GM12872 (cell line): ENCODE data around the gene TMEM82.

Source experiments
- TF ChIP-seq, protein P1 (sequence below): IDR thresholded peaks from 3 replicates; pipeline ENCODE4 v1.5.1; 2011; ENCODE audit warnings: low read depth, mild to moderate bottlenecking, low read length, moderate library complexity; ENCODE audit not compliant: insufficient read depth

TMEM82 gene

DNA sequence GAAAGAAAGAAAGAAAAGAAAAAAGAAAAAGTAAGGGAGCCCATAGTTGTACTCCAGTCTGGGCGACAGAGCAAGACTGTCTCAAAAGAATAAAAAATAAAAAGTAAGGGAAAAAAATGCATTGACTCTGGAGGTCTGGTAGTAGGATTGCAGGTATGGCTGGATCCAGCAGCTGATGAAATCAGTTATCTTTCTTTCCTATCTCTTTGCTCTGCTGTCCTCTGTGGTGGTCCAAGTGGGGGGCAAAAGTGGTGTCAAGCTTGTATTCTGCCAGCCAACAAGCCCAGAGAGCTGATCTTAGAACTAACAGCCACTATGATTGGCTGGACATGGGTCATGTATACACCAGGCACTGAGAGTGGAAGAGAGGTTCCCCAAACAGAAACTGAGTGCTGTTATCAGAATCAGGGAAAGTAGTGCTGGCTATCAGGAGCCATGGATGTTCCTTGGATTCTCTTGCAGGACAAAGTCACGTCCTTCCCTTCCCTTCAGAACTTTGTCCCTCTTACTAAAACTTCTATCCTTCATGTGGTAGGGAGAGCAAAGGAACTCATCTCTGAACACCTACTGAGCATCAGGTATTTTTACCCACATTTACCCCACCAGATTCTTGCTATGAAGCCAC lies 12.8 kb downstream of the TMEM82 start:
- TF ChIP-seq, protein P1, sequence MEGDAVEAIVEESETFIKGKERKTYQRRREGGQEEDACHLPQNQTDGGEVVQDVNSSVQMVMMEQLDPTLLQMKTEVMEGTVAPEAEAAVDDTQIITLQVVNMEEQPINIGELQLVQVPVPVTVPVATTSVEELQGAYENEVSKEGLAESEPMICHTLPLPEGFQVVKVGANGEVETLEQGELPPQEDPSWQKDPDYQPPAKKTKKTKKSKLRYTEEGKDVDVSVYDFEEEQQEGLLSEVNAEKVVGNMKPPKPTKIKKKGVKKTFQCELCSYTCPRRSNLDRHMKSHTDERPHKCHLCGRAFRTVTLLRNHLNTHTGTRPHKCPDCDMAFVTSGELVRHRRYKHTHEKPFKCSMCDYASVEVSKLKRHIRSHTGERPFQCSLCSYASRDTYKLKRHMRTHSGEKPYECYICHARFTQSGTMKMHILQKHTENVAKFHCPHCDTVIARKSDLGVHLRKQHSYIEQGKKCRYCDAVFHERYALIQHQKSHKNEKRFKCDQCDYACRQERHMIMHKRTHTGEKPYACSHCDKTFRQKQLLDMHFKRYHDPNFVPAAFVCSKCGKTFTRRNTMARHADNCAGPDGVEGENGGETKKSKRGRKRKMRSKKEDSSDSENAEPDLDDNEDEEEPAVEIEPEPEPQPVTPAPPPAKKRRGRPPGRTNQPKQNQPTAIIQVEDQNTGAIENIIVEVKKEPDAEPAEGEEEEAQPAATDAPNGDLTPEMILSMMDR = no peak

- TF ChIP-seq, protein P1 = no peak
These were observed 13.3 kb downstream of the TMEM82 start for GRCh38 chr1:15755646-15756040.

DNA sequence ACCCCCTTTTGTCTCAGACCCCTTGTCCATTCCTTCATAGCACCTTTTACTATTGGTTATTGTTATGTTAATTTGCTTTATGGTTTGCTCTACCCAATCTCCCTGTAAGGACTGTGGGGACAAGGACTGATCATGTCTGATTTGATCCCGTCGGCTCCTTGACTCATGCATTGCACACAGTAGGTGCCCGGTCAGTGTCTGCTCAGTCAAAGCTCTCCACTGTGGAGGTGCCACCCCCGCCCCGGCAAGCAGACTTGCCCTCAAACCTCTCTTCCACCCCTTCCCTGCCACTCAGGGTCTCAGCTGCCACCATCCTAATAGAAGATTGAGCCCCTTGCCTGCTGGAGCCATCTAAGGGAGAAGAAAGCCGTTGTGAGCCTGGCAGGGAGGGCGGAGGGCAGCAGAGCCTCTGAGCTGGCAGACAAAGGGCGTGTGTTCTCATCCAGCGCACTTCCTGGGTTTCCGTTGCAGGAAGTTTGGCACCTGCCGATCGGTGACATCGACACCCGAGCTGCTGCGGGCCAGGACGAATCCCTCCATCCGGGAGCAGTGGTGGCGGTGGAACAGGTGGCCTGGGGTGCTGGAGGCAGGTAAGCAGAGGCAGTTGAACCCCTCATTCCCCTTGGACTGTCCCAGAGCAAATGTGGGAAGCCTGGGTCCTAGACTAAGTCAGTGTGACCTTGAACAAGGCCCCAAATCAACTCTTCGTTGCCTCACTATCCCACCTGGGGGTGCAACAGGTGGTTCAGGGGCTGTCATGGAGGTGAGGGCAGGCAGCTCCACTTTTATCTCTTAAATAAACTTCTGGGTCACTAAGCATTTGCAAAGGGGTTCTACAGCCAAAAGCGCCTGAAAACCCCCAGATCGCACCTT lies 14.1 kb downstream of the TMEM82 start:
- TF ChIP-seq, protein P1 = no peak

DNA sequence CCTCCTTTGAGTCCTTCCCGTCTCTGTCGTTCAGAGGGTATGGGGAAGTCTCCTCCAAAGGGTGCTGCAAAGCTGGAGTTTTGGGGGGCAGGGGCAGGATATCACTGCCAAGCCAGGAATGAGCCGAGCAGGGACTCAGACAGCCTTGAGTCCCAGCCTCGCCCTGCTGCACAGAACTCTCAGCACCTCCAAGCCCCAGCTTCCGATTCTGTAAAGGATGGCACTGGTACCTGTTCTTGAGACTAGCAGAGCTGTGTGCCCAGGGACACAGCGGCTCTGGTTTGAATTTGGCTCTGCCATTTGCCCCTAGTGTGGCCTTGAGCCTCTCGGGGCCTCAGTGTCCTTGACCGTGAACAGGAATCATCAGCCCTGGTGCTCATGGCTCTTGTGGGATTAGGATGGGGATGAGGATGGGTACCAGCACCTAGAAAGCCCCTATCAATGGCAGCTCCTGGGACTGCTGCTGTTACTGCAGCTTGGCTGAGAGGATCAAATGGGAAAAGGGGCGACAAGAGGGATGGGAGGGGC lies 14.8 kb downstream of the TMEM82 start:
- TF ChIP-seq, protein P1 = no peak

DNA sequence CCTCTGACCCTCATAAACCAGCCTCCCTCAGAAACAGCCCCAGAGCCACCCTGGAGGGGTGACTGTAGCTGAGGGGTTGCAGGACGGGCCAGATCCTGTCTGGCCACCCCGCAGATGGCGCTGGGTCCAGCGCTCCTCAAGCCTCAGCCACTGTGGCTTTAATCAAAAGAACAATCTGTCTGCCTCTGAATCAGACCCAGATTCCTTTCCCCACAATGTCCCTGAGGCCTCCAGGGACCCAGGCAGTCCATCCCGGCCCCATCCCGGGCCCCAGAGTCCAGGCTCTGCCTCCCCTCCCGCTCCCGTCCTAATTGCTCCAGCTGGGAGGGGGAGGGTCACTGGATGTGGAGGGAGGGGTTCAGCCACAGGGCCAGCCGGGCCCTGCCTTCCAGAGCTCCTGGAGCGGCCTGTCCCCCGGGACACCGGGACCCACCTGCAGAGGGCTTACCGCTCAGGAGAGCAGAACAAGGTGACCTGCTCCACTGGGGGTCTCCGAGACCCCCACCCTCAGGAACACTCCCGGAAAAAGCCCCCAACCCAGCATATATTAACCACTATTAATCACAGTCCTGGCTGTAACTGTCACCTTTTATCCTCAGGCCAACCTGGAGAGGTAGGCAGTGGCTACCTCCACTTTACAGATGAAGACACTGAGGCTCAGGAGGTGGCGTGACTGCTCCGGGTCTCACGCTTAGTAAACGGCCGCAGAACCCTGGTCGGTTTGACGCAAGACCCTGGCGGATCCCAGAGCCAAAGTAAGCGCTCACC lies 15.5 kb downstream of the TMEM82 start:
- TF ChIP-seq, protein P1 = no peak

DNA sequence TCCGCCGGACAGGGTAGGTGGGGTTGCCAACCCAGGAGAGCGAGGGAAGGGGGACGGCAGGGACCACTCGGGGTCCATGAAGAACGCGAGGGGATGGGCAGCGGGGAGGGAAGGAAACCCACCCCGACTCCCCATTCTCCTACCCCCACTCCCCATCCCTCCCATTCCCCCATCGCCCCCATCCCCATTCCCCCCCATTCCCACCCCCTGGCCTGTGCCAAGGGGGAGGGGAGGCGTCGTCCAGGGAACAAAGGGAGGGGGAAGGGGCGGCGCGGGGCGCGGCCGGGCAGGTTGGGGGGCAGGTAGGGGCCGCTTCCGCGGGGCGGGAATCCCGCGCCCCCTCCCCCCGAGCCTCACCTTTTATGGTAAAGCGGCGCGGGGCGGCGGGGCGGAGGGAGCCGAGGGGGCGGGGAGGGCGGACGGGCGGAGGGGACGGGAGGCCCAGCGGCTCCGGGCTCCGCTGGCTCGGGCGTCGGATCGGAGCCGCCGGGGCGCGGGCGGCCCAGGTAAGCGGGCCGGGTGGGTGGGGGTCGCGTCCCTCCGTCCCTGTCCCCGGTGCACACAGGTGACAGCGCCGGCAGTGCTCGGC lies 16.1 kb downstream of the TMEM82 start, which contains the start of gene FBLIM1:
Gene FBLIM1 (plus strand): TSS at position 453 of the 589 bp plus-strand sequence. CDS start 6,189 bp downstream, outside the sequence.
- TF ChIP-seq, protein P1 = no peak
